ENCODE results near the gene APPL2.

DNA sequence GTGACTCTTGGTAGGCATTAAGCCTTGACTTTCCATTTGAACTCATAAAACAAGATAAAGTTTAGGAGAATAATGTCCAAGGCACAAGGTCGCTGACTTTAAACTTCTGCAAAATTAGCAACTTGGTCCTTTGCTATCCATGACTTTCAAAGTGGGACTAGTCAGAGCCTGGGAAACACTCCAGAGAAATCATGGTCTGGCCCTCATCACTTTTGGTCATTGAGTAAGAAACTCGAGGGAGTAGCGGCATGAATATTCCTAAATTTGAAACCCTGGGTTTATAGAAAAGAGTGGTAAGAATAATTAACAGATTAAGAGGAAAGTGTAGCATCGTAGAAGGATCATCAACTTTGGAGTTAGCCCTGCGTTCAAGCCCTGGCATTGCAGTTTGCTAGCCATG is 16.9 kb upstream of the APPL2 start:
- TF ChIP-seq EZH2 (IDR thresholded peaks at IDR 0.05), result no peak
- no peak for TF ChIP-seq POLR2AphosphoS5 (IDR thresholded peaks at IDR 0.05; ENCODE audit: borderline replicate concordance, low read depth, low read length)
- no peak for TF ChIP-seq FOXP2 (optimal IDR thresholded peaks at IDR 0.05; ENCODE audit: control extremely low read depth, extremely low read length, insufficient read depth)

All from SK-N-MC (cell line).